PFSK-1 (cell line): ENCODE measurements around the gene VWA5B1.

Source experiments
- POLR2AphosphoS5 ChIP-seq: IDR thresholded peaks from 2 replicates; pipeline ENCODE4 v1.6.1; 2012; ENCODE audit warnings: low read depth, mild to moderate bottlenecking, control low read depth, low read length, moderate library complexity
- REST ChIP-seq, 2 experiments: IDR thresholded peaks; 2 replicates each; pipeline versions ENCODE4 v1.6.1 to v1.8.0; 2011 to 2012; ENCODE audit warnings: low read depth in 2 of 2, low read length in 2 of 2, control low read depth in 1 of 2, inconsistent platforms in 1 of 2, mild to moderate bottlenecking in 1 of 2, moderate library complexity in 1 of 2; ENCODE audit not compliant: insufficient read depth in 1 of 2
- SIN3A ChIP-seq: IDR thresholded peaks from 2 replicates; pipeline ENCODE4 v1.6.1; 2012; ENCODE audit warnings: mild to moderate bottlenecking, low read length, moderate library complexity, borderline replicate concordance; ENCODE audit not compliant: insufficient read depth
- TAF1 ChIP-seq: IDR thresholded peaks from 2 replicates; pipeline ENCODE4 v1.6.1; 2012; ENCODE audit warnings: low read length, control low read depth, borderline replicate concordance; ENCODE audit not compliant: insufficient read depth

GRCh38 chr1:20242890-20243479 lies 47.7 kb upstream of the VWA5B1 start:
- TF ChIP-seq POLR2AphosphoS5, result no peak
- TF ChIP-seq TAF1, result no peak
- no peak for TF ChIP-seq REST (IDR thresholded peaks at IDR 0.05; ENCODE audit: insufficient read depth in 1 of 2, low read depth in 2 of 2, low read length in 2 of 2)
- no peak for TF ChIP-seq SIN3A
